HG02852 (cell line): ENCODE data around the gene ZNF727.
"Not testable (repeated sequence)": the region's sequence is repeated elsewhere in the genome, so short reads cannot be mapped to it uniquely, and the experiment has no call there.

ENCODE experiments used
- ATAC-seq: cut with Tn5 transposase; IDR thresholded peaks from one replicate; pipeline ENCODE4 v1.9.1; 2021; ENCODE audit warnings: mild to moderate bottlenecking, moderate library complexity; ENCODE audit not compliant: unreplicated experiment

The ZNF727 gene

DNA sequence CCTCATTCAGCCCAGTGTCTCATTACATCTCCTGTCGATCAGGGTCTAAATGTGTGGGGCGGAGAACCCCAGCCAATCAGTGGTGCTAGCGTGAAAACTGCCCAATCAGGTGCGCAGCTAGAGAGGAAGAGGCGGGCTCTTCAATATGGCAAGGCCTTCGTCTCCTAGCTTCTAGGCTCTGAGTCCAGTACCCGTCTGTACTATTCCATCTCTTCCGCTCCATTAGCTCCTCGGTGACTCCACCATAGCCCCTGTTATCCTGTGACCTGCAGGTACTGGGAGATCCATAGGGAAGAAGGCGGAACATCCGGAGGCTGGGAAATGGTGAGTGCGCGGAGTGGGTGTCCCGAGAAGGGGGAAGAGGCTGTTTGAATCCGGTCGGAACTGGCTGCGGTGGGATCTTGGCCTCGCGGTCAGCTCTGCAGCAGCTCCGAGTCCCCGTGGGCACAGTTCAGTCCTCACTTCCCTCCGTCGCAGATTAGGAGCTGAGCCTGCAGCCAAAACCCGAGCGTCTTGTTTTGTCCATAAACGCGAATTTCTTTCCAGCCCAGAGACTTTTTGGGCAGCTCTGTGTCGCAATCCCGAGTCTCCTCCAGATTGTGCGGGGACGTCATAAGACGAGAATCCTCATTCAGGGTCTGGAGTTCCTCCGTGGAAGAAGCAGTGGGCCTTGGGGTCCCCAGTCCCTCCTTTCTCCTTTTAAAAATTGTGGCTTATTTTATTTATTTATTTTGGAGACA lies at the start of gene ZNF727:
Gene ZNF727, plus strand, starts transcription at position 134 of the 740 bp plus-strand sequence. Its CDS starts 188 bp downstream, at position 322.
- ATAC-seq = no peak

DNA sequence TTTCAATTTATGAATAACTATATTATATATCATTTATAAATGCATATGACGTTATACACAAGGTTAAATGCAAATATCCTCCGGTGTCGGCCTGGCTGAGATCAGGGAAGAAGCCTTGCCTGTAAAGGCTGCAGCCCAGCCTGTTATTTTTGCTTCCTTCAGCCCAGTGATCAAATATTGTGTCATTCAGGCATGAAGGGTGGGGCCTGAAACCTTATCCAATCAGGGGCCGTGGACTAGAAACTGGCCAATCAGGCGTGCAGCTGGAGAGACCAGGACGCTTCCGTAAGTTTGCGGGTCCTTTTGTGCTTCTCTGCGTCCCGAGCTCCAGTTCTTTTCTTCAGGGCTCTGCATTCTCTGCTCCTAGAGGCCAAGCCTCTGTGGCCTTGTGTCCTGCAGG lies 46.7 kb upstream of the ZNF727 start, which contains the start of gene ZNF722:
Gene ZNF722, plus strand, starts transcription at position 301 of the 400 bp plus-strand sequence. CDS start 113 bp downstream, outside the sequence.
- ATAC-seq = no peak

GRCh38 chr7:64015496-64015895 lies 29.7 kb upstream of the ZNF727 start:
- ATAC-seq = not testable (repeated sequence)

GRCh38 chr7:64035388-64035787 lies 9.8 kb upstream of the ZNF727 start:
- no peak for ATAC-seq

DNA sequence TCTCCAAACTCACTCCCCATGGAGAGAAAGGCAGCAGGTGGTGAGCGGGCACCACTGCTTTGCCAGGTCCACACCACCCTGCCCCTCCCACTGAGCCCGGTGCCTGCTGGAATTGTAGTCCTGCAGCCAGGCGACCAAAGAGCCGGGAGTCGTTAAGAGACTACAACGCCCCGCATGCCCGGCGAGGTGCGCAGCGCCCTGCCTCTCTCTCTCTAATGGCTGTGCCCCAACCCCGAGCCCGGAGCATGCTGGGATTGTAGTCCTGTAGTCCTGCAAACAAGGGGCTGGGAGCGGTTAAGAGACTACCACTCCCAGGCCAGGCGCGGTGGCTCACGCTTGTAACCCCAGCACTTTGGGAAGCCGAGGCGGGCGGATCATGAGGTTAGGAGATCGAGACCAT lies 8.1 kb upstream of the ZNF727 start:
- no peak for ATAC-seq

- ATAC-seq = no peak
These were observed 781 bp downstream of the ZNF727 start for GRCh38 chr7:64046041-64046389.

DNA sequence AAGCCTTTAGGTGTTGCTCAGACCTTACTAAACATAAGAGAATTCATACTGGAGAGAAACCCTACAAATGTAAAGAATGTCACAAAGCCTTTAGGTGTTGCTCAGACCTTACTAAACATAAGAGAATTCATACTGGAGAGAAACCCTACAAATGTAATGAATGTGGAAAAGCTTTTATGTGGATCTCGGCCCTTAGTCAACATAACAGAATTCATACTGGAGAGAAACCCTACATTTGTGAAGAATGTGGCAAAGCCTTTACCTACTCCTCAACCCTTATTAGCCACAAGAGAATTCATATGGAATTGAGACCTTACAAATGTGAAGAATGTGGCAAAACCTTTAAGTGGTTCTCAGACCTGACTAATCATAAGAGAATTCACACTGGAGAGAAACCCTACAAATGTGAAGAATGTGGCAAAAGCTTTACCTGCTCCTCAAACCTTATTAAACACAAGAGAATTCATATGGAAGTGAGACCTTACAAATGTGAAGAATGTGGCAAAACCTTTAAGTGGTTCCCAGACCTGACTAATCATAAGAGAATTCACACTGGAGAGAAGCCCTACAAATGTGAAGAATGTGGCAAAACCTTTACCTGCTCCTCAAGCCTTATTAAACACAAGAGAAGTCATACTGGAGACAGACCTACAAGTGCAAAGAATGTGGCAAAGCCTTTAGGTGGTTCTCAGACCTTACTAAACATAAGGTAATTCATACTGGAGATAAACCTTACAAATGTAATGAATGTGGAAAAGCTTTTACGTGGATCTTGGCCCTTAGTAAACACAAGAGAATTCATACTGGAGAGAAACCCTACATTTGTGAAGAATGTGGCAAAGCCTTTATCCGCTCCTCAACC lies 32.8 kb downstream of the ZNF727 start:
- not testable (repeated sequence) for ATAC-seq

DNA sequence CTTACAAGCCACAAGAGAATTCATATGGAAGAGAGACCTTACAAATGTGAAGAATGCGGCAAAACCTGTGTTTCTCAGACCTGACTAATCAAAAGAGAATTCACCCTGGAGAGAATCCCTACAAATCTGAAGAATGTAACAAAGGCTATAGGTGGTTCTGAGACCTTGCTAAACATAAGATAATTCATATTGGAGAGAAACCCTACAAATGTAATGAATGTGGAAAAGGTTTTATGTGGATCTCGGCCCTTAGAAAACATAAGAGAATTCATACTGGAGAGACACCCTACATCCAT lies 33.4 kb downstream of the ZNF727 start:
- ATAC-seq = no peak

DNA sequence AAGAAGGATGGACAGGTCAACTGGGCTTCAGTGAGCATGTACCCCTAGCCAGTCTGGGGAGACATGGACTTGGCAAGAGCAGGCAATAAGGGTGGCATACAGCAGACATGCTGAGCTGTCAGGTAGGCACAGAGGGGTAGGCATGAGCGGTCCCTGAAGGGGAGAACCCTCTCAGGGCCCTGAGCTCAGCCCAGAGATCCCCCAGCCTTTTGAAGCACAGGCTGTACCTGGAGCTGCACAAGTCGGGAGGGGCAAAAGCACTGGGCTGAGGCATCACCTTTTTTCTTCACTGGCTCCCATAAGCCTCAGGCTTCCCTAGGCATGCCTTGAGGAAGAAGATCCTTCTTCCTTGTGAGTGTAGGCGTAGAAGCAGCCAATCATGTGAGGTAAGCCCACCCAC lies 42.3 kb downstream of the ZNF727 start:
- ATAC-seq = no peak

DNA sequence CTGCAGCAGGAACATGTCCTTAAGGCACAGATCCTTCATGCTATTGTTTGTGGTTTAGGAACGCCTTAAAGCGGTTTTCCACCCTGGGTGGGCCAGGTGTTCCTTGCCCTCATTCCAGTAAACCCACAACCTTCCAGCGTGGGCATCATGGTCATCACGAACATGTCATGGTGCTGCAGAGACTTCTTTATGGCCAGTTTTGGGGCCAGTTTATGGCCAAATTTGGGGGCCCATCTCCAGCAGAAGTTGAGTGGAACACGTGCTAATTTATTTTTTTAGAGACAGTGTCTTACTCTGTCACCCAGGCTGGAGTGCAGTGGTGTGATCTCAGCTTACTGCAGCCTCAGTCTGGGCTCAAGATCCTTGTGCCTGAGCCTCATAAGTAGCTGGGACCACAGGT lies 43.6 kb downstream of the ZNF727 start:
- ATAC-seq = not testable (repeated sequence)
